B cell (primary cell): ENCODE results near the gene OR52N1.

Experiments
- EZH2 ChIP-seq: IDR thresholded peaks from 2 replicates; pipeline ENCODE4 v1.6.1; 2012; ENCODE audit warnings: borderline replicate concordance, low read depth, mild to moderate bottlenecking, moderate library complexity, low read length; ENCODE audit not compliant: insufficient read depth, poor library complexity, severe bottlenecking
- TF ChIP-seq, protein P1 (sequence below): fragments of 200-600 bp; IDR thresholded peaks from one replicate; pipeline ENCODE4 v1.8.0; 2022; ENCODE audit warnings: antibody characterized with exemption, mild to moderate bottlenecking

DNA sequence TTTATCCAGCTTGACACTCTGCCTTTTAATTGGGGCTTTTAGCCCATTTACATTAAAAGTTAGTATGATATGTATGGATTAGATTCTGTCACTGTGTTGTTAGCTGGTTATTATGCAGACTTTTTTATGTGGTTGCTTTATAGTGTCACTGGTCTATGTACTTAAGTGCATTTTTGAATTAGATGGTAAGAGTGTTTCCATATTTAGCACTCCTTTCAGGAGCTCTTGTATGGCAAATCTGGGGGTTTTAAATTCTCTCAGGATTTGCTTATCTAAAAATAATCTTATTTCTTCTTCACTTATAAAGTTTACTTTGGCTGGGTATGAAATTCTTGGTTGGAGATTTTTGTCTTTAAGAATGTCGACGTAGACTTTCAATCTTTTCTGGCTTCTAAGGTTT lies 46.6 kb upstream of the OR52N1 start:
- TF ChIP-seq, protein P1, sequence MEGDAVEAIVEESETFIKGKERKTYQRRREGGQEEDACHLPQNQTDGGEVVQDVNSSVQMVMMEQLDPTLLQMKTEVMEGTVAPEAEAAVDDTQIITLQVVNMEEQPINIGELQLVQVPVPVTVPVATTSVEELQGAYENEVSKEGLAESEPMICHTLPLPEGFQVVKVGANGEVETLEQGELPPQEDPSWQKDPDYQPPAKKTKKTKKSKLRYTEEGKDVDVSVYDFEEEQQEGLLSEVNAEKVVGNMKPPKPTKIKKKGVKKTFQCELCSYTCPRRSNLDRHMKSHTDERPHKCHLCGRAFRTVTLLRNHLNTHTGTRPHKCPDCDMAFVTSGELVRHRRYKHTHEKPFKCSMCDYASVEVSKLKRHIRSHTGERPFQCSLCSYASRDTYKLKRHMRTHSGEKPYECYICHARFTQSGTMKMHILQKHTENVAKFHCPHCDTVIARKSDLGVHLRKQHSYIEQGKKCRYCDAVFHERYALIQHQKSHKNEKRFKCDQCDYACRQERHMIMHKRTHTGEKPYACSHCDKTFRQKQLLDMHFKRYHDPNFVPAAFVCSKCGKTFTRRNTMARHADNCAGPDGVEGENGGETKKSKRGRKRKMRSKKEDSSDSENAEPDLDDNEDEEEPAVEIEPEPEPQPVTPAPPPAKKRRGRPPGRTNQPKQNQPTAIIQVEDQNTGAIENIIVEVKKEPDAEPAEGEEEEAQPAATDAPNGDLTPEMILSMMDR: no peak
- TF ChIP-seq EZH2: no peak
